Midbrain (tissue), 1 donor: ENCODE measurements around the gene UBE2E3.
"Not testable (repeated sequence)": the region's sequence is repeated elsewhere in the genome, so short reads cannot be mapped to it uniquely, and the experiment has no call there.

Experiments
- DNase-seq: peaks from one replicate; lab custom pipeline; 2025; lab: John Stamatoyannopoulos, UW

The UBE2E3 gene

DNA sequence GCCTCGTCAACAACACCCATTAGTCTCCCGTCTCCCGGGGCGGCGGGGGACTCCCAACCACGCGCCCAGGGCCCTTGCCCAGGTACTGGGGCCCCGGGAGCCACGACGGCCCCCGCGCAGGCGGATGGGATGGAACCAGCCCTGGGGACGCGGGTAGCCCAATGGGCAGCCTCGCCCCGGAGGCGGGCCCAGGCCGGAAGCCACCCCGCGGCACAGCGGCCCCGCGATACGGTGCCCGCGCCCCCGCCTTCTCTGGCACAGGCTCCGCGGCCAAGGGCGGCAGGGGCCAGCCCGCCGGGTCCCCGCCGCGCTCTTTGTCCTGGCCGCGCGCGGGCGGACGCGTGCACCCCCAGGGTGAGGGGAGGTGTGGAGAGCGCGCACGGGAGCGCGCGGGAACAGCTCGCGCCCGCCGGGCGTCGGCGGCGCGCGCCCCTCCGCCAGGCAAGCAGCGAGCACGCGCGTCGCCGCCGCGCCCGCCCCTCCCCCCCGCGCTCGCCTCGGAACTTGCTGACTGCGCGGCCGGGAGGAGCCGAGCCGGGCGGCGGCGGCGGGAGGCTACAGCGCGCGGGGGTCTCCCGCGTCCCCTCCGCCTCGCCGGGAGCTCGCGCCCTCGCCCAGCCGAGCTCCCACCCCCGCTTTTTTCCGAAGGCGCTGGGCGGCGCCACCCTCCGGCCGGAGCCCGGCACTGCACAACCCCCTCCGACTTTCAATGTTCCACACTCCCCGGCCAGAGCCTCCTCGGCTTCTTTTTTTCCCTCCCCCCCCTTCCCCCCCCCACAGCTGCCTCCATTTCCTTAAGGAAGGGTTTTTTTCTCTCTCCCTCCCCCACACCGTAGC, at the start of gene UBE2E3:
Gene UBE2E3 (plus strand): TSS at position 500 of the 837 bp plus-strand sequence. CDS start 1,438 bp downstream, outside the sequence.
- peak; percentile 91 for DNase-seq

DNA sequence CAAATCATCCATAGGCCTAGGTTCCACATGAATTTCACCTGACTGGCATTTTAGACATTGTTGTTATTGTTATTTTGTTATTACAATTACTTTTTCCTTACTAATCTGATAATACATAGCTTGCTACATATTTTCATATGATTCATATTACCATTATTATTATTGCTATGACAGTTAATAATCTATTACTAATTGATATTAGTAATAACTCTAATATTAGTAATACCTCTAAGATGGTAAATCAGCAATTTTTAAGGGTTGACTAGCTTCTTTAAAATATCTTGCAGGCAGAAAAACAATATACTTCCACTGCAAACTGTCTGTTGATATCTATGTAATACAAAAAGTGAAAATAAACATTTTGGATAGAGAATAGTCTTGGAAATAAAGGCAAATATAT, 48.6 kb upstream of the UBE2E3 start:
- DNase-seq = no peak

DNA sequence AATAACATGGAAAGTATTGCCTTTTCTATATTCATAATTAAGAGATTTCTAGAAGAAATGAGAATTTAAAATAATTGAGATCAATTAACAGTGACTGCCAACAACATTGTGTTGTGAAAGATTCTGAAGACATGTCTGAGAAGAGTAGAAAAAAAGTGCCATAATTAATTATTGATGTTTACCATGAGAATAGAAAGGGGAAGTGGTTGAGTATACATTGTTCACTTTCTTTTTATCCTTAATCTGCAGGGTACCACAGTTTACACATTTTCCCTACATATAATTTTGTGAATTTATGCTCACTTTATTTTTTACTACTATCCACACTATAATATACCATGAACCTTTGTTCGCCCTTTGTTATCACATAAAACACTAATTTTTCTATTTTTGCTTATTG, 47.1 kb upstream of the UBE2E3 start:
- DNase-seq = no peak

DNA sequence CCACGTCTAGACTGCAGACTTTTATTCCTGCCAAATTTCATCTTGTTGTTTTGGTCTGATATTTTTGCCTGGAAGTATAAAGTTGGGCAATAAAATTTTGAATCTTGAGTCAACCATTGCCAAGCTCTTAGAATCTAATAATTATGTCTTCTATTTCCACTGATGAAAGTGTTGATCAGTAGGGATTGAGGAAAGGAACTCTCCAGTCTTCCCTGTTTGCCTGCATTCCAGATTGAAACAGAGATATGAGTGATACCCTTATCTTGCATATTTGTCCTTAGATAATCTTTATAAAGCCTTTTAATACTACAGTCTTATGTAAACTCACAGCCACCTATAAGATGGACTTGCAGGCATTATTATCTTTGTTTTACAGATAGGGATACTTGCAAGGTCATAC, 45.5 kb upstream of the UBE2E3 start:
- no peak for DNase-seq

DNA sequence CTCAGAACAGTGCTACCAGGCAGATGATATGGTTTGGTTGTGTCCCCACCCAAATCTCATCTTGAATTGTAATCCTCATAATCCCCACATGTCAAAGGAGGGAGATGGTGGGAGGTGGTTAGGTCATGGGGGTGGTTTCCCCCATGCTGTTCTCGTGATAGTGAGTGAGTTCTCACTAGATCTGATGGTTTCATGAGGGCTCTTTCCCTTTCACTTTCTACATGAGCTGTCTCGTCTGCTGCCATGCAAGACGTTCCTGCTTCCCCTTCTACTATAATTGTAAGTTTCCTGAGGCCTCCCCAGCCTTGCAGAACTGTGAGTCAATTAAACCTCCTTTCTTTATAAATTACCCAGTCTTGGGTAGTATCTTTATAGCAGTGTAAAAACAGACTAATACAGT, 42.9 kb upstream of the UBE2E3 start:
- not testable (repeated sequence) for DNase-seq

DNA sequence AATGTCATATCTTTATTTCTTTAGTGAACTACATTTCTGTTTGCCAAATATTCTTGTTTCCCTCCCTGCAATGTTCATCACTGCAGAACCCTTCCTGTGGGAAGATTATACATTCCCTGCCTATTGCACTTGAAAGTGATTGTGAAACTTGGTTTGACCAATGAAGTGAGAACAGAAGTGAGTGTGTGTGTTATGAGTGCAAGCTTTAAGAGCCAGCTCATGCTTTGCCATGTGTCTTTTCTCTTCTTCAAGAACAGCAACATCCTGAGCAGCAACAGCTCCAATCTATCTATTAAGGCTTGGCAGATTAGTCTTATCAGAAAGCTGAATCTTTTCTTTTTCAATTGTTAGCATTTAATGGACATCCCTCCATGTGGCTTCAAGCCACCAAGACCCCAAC, 42.0 kb upstream of the UBE2E3 start:
- no peak for DNase-seq

DNA sequence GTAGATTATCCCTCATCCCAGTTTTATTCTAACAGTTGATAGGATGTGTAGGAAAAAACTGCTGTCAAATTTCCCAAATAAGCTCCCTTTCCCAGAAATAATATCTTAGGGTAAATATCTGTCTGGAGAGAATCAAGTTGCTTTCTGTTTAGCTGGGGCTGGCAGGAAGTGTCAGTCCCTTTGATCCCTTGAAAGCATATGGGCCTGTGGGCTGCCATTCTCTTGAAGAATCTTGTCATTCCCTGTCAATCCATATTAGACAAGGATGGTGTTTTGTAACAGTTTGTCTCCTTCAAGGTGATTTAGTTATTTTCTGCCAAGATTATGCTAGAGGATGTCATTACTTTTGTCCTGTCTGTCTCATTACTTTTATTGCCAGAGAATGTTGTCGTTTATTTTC, 37.1 kb upstream of the UBE2E3 start:
- no peak for DNase-seq

DNA sequence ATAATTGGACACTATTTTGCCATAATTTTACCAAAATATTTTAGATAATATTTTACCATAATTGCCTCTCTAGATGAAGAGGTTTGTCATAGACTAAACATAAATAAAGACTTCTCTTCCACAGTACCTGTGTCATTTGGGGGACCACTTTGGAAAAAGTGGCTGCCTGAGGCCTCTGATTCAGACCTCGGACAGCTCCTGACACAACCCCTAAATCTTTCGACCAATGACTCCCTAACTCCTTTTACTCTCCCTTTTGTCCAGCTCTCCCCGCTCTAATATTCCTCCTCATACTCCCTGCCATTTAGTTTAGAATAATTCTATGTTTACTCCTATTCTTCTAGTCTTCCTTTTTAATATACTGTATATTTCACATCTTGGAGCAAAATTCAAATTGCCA, 36.0 kb upstream of the UBE2E3 start:
- DNase-seq = no peak

DNA sequence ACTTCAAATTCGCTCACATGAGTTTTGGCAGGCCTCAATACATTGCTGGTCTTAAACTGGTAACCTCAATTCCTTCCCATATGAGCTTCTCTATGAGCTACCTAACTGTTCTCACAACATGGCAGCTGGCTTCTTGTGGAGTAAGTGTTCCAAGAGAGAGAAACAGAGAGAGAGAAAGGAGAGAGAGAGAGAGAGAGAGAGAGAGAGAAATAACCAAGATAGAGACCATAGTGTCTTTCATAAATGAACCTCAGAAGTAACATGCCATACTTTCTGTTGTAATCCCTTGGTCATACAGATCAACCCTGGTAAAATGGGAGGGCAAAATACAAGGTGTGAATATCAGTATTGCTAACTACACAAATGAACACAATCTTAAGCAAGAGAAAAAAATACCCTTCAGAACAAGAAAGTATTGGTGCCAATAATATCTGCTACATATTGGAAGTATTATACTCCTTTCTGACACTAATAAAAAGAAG, 33.2 kb upstream of the UBE2E3 start:
- no peak for DNase-seq

DNA sequence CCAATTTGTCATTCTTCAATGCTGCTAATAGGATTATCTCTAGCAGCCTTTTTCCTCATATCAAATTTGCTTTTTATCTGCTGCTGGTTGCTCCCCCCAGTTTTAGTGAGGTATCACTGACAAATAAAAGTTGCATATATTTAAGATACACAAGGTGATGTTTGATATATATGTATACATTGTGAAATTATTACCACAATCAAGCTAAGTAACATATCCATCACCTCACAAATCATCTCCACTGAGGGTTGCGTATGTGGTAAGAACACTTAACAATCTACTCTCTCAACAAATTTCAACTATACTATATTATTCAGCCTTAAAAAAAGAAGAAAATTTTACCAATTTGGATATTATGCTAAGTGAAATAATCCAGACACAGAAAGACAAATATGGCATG, 30.5 kb upstream of the UBE2E3 start:
- DNase-seq = no peak

DNA sequence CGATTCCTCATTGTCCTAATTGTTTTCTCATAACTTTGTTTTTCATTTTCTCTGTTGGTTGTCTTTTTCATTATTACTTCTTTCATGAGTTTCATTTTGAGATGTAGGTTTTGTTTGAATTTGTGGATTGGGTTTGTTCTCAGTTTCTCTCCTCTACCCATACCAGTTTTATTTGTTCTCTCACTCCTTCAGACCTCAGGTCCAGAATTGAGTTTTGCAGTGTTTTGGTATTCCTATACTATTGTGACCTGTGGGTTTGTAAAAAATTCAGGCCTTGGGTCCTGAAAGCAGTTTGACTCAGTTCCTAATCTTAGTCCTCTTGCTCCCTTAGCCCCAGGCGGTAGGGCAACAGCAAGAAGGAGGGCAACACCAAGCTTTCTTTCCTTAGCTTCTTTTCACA, 28.3 kb upstream of the UBE2E3 start:
- DNase-seq = no peak

DNA sequence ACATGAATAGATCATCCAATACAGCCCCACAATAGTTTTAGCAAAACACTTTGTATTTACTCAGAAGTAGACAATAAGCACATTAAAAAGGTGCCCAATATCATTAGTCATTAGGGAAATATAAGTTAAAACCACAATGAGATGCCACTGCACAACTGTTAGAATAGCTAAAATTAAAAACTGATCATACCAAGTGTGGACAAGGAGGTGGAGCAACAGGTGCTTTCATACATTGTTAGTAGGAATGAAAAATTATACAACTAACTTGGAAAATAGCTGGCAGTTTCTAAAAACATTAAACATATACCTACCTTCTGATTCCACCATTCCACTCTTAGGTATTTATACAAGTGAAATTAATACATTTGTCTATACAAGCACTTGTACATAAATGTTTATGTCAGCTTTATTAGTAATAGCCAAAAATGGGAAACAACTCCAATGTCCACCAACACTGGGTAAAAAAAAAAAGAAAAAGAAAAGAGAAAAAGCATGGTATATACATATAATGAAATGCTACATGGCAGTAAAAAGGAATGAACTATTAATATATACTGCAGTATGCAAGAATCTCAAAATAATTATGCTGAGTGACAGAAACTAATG, 27.6 kb upstream of the UBE2E3 start:
- DNase-seq = no peak

DNA sequence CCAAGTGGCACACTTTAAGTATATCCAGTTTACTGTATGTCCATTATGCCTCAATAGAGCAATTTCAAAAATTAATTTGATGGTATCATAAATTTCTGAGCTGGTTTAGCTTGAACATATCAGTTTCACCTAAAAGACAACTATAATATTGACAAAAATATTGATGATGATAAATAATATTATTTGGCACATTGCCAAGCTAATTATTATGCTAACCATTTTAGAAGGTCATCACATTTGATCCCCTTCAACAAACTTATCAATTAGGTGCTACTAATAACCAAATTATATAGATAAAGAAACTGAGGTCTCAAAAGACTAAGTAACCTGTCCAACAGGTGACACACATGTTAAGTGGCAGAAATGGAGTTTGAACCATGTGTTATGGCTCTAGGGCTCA, 26.9 kb upstream of the UBE2E3 start:
- DNase-seq = no peak

DNA sequence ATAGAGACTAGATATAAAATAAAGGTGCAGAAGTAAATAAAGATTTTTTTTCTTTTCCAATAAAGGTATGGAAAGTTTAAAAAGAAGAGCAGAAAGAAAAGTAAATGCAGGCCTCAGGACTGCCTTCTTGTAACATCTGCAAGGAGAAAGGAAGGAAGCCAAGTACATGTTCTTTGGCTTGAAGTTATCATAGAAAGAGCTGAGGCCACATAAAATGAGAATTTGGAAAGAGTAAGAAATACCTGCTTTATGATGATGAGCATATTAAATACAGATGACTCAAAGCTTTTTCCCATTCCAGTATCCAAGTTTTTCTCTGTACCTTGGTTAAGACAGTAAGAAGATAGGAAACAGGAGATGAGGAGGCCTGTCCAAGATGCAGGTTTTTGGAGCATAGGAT, 25.3 kb upstream of the UBE2E3 start:
- DNase-seq = no peak

DNA sequence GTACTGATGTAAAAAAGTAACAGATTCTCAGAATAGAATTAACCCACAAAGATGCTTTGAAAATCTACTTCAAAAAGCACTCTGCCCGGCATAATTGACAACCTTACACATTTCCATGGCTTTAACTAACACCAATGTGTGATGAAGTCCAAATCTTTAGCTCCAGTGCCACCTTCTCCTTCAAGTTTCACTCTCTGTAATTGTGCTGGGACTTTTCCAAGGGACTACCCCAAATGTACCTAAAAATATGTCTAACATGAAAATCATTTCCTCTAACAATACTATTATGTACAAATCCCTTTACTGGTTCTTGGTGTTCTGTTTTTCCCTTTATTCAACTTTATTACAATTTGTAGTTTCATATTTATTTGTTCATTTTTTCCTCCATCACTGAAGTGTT, 20.6 kb upstream of the UBE2E3 start:
- DNase-seq = no peak

DNA sequence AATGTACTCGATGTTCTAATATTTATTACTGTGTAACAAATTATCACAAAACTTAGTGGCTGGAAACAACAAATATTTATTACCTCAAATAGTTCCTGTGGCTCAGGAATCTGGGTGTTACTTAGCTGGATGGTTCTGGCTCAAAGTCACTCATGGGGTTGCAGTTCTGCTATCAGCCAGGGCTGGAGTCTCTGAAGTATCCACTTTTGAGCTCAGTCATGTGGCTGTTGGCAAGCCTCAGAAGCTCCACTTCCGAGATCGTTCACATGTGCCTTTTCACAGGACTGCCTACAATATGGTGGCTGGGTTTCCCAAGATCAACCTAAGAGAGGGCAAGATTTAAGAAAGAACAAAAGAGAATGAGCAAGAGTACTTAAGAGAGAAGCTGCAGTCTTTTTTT, 19.4 kb upstream of the UBE2E3 start:
- no peak for DNase-seq

DNA sequence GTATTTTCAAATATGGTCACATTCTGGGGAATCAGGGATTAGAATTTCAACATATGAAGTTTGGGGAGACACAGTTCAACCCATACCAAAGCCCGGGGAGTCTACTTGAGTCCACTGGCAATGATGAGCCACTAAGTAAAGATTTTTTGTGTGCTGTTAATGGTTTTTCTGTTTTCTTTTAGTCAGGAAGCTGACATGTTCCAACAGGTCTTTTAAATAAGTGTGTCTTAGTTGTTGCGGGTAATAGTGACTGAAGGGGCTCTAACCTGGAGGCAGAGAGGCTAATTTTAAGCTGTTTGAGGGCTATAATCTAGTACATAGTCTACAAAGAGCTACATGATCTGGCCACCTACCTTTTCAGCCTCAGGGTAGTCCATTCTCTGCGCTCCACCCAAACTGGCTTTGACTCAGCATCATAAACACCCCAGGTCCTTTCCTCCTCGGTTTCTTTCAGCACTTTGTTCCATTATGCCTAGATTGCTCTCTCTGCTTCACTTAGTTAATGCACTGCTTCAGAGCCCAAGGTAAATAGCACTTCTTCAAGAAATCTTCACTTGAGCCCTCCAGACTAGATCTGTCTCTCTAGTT, 17.6 kb upstream of the UBE2E3 start:
- no peak for DNase-seq

DNA sequence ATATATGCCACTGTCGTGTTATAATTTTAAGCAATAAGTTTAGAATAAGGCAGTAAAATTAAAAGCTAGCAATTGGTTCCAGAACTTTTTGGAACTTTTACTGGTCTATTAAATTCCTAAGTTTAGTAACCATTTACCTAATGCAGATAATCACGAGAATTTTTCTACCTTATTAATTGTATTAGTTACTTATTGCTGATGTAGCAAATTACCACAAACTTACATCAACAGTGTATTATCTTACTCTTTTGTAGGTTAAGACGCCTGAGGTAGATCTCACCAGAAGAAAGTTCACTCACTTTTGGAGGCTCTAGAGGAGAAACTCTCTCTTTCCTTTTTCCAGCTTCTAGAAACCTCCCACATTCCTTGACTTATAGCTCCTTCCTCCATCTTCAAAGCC, 14.0 kb upstream of the UBE2E3 start:
- no peak for DNase-seq

DNA sequence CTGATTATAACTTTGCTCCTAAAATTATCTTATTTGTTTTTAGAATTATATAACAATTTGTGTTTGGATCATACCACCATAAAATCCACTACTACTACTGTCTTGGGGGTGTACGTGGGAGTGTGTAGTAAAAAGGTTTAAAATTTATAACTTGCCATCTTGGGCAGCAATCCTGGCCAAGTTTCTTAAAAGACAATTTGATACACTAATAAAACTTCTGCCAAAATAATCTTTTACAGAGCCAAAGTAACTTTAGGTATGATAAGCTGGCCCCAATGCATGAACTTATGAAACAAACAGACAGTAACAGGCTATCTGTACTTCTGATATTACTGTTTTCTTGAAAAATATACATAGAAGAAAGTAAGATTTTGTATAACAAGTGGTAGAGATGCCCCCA, 11.3 kb upstream of the UBE2E3 start:
- DNase-seq = no peak

DNA sequence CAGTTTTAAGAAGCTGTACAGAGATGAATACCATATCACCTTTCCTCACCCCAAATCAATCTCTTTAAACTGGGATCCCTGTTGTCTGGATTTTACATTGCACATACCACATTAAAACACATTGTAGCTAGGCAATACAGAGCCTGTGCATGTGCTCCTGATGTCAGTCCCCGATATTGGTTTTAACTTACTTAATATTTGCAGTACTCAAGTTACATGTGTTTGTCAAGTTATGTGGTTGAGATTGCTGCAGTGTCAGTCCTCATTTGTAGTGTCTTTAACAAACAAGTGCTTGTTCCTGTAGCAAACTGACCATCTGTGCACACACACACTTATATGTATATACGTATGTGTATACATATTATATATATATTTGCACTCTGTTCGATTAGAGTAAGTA, 10.4 kb upstream of the UBE2E3 start:
- no peak for DNase-seq

DNA sequence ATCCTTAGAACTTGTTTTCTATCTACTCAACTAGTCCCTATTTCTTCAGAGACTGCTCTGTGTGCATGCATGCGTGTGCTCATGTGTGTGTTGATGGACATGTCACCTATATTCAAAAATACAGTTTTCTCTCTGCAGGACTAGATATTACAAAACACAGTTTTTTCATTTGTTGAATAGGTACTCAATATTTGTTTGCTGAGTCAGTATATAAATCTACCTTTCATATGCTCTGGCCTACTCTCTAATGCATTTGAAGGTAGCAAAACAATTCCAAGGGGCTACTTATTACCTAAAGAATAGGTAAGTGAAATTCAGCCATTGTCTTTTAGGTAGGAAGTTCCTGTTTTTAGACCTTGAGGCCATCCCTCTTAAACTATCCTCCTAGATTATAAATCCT, 8.6 kb upstream of the UBE2E3 start:
- DNase-seq = no peak

DNA sequence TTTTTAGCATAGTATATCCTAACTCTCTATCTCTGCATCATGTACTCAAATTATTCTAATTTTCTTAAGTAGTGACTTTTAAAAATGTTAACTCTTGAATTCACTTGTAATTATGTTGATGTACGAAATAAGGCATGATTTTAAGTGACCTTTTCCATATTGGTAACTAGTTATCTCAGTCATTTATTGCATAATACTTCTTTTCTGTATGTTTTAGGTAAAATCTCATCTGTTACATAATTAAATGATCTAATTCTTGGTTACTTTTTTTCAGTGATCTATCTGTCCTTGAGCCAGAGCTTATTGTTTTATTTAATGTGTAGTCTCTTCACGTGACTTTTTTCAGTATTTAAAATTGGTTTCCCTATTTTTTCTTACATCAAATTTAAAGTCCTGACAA, 4.8 kb upstream of the UBE2E3 start:
- DNase-seq = no peak
